OCI-M2 (cell line): ENCODE results near the gene SRPK1.
"Not testable (repeated sequence)": the region's sequence is repeated elsewhere in the genome, so short reads cannot be mapped to it uniquely, and the experiment has no call there.

Source experiments
- DNase-seq: peaks from one replicate; lab custom pipeline; 2025; ENCODE audit not compliant: unreplicated experiment; lab: John Stamatoyannopoulos, UW

SRPK1 gene

DNA sequence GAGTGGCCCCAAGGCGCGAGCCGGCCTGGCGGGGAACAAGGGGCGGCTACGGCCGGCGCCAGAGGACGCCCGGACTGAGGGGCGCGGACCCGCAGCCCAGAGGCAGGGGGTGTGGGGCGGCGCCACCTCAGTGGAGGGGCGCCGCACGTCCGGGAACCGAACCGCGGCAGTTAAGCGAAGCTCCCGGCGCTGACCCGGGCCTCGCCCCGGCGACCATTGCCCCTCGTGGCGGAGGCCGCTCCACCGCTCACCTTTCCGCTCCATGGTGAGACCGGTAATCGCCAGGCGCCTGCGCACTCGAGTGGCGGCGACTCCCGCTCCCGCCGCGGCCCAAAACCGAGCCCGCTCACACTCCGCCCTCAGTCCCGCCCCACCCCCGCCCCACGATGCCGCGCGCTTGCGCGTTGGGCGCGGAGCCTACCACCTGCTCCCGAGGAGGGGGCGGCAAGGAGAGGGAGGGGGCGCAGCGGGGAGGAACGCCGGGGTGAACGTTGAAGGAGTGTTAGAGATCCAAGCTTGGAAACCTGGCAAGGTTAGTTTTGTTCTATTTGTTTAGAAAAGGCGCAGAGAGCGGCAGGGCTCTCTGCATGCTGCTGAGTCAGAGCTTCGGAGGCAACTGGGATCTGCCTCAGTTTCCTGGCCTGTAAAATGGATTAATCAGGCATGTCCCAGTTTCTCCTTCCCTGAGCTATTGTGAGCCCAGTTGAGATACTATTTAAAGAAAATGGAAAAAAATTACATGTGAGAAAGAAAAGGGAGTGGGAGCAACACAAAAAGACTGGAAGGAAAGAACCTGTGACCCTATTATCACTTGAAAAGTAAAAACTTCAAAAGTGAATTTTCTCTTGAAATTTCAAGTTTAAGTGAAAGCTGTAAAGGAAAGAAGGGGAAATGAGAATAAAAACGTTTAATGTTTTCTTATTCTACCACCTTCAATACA is at the start of gene SRPK1:
TSS of gene SRPK1 (minus strand) at position 306 of the 940 bp plus-strand sequence. CDS start at position 264, 42 bp downstream.
- DNase-seq = no peak

GRCh38 chr6:35970181-35970580 is 49.3 kb upstream of the SRPK1 start:
- no peak for DNase-seq

GRCh38 chr6:35969646-35970045 is 48.7 kb upstream of the SRPK1 start:
- DNase-seq = no peak

DNA sequence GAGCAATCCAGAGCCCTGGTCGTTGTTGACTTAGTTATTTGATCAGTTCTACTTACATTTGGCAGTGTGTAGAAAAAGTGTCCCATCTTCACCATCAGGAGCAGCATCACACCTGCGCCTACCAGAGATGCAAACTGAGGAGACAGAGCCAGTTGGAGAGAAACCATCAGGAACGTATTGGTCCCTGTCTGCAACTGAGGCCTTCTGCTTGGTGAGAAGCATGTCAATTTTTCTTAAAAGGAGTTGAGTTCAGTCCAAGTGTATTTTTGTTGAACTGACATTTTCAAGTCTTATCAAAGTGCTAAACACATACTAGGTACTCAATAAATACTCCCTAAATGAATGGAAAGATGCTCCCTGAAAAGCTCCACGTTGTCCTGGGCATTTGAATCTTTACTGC is 47.9 kb upstream of the SRPK1 start:
- DNase-seq = no peak

DNA sequence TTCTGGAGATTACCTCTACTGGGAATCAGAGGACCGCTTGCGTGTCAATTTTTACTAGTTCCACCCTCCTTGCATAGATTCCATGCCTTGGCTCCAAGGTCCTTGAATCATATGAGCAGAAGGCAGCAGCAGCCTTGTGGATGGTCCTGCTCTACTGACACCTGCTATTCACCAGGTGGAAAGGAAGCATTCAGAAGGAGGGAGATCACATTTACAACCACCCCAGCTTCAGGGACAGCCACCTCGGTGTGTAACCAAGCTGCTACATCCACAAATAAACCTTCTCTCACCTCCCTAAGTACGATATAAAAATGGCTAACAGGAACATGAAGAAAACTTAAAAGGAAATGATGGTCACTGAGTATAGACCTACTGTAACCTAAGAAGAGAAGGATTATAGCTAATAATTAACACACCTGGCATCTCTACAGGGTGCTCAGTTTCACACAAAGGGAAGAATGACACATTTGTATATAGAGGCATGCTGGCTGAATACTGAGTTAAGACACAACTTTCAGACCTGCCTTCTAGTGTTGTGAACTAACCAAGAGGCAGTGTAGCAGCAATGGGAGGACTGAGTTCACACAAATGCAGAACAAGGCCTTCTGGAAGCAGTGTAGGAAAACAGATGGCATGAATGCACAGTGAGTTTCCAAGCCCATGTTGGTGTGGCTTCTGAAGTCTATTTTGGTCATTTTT is 46.3 kb upstream of the SRPK1 start:
- DNase-seq = no peak

DNA sequence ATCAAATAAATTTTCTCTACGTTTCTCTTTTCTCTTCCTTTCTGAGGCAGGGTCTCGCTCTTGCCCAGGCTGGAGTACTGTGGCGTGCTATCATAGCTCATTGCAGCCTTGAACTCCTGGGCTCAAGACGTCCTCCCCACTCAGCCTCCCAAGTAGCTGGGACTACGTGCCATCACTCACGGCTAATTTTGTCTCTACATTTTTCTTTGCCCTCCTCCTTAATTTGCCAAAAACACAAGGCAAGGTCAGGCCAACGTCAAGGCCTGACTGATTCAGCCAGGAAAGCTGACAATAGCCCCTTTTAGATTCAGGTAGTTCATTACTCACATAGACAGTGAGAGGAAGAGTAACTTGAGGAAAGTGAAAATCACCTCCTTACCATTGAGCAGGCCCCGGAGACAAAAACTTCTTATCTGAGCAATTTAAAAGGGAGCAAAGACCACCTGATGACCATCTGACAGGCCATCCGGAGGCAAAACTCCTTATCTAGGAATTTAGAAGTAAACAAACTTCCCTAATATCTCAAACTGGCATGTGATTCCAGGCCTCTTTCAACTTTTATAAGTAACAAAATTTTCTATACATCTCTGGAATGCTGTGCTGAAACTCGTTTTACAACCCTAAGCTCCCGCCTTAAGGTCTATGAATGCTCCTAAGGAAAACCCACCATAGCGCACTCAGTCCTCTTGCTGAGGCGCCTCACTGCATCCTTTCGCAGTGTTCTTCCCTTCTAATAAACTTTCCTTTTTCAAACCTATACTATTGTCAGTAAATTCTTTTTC is 42.1 kb upstream of the SRPK1 start:
- DNase-seq = no peak

- DNase-seq = no peak
Measured at GRCh38 chr6:35960187-35960586, 39.3 kb upstream of the SRPK1 start.

DNA sequence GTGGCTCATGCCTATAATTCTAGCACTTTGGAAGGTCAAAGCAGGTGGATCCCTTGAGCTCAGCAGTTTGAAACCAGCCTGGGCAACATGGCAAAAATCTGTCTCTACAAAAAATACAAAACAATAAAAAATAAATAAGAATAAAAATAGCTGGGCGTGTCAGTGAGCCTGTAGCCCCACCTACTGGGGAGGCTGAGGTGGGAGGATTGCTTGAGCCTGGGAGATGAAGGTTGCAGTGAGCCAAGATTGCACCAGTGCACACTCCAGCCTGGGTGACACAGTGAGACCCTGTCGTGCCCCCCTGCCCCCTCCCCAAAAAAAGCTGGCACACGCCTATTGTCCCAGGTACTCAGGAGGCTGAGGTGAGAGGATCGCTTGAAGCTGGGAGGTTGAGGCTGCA is 35.1 kb upstream of the SRPK1 start:
- DNase-seq = no peak

DNA sequence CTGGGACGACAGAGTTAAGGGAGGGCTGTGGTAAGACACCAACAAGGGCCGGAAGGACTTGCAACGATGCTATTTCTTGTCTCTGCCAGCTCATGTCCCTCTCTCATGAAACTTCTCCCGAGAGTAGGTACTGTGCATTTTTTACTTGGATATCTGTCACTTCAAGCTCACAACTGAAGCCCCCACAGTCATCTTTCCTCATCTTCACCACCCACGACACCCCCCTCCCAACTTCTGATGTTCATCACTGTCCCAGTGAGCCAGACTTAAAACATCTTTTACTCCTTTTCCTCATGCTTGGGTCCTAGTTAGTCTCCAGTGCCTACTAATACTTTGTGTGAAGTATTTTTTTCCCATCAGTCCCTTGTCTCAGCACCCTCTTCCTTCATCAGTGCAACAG is 34.6 kb upstream of the SRPK1 start:
- no peak for DNase-seq

- no peak for DNase-seq
Measured at GRCh38 chr6:35955071-35955470, 34.2 kb upstream of the SRPK1 start.

DNA sequence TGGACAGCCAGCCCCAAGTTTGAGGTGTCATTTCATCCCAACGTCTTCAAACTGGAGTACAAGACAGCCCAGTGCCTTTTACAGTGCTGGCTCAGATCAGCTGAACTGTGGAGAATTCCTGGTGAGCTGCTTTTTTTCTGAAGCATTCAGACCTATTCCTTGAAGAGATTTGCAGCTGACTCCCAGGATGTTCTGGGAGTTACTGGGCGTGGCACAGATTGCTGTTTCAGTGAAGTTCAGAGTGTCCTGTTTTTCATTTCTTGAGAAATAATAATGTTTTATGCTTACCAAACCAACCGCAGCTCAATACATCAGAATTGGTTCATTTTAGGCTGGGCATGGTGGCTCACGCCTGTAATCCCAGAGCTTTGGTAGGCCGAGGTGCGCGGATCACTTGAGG is 33.4 kb upstream of the SRPK1 start:
- DNase-seq = no peak

DNA sequence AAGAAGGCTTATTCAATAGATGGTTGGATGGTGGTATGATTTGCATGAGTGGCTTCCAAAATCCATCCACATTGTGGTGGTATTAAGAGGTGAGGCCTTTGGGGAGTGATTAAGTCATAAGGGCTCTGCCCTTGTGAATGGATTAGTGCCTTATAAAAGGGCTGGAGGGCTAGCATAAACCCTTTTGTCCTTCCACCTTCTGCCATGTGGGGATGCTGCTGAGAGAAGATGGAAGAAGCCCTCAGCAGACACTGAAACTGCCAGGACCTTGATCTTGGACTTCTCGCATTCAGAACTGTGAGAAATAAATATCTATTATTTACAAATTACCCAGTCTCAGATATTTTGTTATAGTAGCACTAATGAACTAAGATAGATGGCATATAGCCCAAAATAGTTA is 27.8 kb upstream of the SRPK1 start:
- DNase-seq = no peak

DNA sequence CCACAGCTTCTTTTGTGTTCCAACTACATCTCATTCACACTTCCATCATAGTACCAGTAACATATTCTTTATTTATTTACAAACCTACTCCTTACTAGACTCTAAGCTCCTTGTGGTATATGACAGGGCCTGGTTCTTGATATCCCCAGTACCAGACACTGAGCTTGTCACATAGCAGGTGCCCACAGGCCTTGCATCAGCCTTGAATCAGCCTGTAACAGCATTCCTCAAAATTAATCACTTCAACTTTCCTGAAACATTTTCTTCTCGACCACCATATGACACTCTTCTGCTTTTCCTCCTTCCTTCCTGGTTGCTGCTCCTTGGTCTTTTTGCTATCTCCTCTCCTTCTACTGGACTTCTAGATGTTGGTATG is 24.7 kb upstream of the SRPK1 start:
- no peak for DNase-seq

- DNase-seq = no peak
Measured at GRCh38 chr6:35943390-35943789, 22.5 kb upstream of the SRPK1 start.

DNA sequence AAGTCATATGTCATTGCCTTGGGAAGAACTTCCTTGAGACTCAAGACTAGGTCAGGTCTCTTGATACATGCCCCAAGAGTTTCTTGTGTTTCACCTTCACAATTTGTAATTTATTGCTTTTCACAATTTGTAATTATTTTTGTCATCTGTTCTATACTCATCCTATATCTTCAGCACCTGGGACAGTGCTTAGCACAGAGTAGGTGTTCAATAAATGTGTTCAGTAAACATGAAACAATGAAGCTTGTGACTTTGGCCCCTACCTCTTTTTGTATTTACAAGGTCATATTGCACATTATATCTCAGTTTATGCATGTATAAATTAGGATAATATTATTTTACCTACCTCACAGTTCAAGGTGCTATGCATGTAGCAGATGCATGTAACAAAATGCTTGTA is 21.5 kb upstream of the SRPK1 start:
- DNase-seq = no peak

GRCh38 chr6:35941170-35941569 is 20.3 kb upstream of the SRPK1 start:
- DNase-seq = not testable (repeated sequence)

- not testable (repeated sequence) for DNase-seq
Measured at GRCh38 chr6:35940014-35940413, 19.1 kb upstream of the SRPK1 start.

GRCh38 chr6:35939259-35939658 is 18.4 kb upstream of the SRPK1 start:
- not testable (repeated sequence) for DNase-seq

DNA sequence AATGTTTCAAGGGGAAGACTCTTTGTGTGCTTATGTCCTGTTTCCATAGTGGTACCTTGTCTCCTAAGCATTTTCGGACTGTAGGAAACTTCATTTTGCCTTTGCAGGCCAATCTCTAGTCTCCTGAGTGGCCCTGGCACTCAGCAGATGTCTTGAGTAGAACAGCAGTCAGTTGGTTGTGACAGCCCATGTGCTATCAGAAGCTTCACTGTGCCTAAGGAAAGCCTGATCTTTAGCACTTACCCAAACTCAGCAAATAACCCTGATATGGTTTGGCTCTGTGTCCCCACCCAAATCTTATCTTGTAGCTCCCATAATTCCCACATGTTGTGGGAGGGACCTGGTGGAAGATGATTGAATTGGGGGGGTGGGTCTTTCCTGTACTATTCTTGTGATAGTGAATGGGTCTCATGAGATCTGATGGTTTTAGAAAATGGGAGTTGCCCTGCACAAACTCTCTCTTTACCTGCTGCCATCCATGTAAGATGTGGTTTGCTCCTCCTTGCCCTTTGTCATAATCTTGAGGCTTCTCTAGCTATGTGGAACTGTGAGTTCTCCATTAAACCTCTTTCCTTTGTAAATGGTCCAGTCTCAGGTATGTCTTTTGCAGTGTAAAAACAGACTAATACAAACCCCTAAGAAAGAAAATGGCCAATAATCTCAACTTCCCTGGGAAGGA is 15.9 kb upstream of the SRPK1 start:
- no peak for DNase-seq

- no peak for DNase-seq
Measured at GRCh38 chr6:35935469-35935868, 14.6 kb upstream of the SRPK1 start.

DNA sequence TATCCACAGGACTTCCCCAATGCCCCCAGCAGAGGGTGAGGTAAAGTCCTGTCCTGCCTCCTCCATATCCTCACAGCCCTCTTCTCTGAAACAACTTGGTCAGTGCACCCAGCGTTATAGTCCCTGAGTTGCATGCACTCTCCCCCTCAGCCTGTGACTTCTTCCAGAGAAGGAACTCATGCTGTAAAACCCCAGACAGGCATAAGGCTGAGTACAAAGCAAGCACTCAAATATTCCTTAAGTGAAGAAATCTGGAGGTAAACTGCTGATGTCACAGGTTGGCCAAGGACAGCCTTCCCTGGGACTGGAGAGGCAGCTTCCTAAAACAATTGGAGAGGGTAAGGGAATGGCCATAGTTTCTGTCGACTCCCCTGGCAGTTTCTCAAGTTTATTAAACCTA is 12.9 kb upstream of the SRPK1 start:
- no peak for DNase-seq
